Glutamatergic neuron (in vitro differentiated cells): Measurements from ENCODE around the gene ALOX5AP. TPM values are rescaled to one million over a fixed set of nuclear protein-coding genes. Genes with fewer than 3 reads are reported as not detected.
A peak's percentile ranks its signal among the peaks of the same experiment; 100 is the strongest.

Experiments used
- DNase-seq: peaks from one replicate; pipeline ENCODE4 v3.0.0; 2022
- H3K27ac Mint-ChIP-seq: one replicate; pipeline ENCODE4 v1.8.0; 2020; ENCODE audit warnings: mild to moderate bottlenecking, mixed read lengths, inconsistent platforms; ENCODE audit not compliant: unreplicated experiment
- H3K27me3 Mint-ChIP-seq: one replicate; pipeline ENCODE4 v1.8.0; 2020; ENCODE audit warnings: mild to moderate bottlenecking, moderate library complexity, mixed read lengths, inconsistent platforms; ENCODE audit not compliant: unreplicated experiment
- H3K36me3 Mint-ChIP-seq: one replicate; pipeline ENCODE4 v1.8.0; 2020; ENCODE audit warnings: mild to moderate bottlenecking, mixed read lengths, inconsistent platforms; ENCODE audit not compliant: unreplicated experiment
- H3K4me1 Mint-ChIP-seq: one replicate; pipeline ENCODE4 v1.8.0; 2020; ENCODE audit warnings: mild to moderate bottlenecking, low read depth, mixed read lengths, inconsistent platforms; ENCODE audit not compliant: unreplicated experiment
- H3K4me3 Mint-ChIP-seq: one replicate; pipeline ENCODE4 v1.8.0; 2020; ENCODE audit warnings: mild to moderate bottlenecking, mixed read lengths, inconsistent platforms; ENCODE audit not compliant: unreplicated experiment
- H3K9me3 Mint-ChIP-seq: one replicate; pipeline ENCODE4 v1.8.0; 2020; ENCODE audit warnings: mild to moderate bottlenecking, moderate library complexity, mixed read lengths, inconsistent platforms; ENCODE audit not compliant: unreplicated experiment
- total RNA-seq: library from RNA; stranded (reverse); fragmentation: NEBNext Ultra II Directional; extraction: Animal tissue kit (Norgen Biotek cat#: 25700); gene quantifications from one replicate; pipeline ENCODE4 v1.2.1, GENCODE V29; 2021; ENCODE audit not compliant: unreplicated experiment
- TF ChIP-seq, protein P1 (sequence below): fragments of 200-600 bp; sonication (generic); IDR thresholded peaks from one replicate; pipeline ENCODE4 v1.5.0; 2021; ENCODE audit not compliant: partially characterized antibody, unreplicated experiment

ALOX5AP gene
- total RNA-seq, 1 donor from 2014 or later: 0.81 TPM

- TF ChIP-seq, protein P1, sequence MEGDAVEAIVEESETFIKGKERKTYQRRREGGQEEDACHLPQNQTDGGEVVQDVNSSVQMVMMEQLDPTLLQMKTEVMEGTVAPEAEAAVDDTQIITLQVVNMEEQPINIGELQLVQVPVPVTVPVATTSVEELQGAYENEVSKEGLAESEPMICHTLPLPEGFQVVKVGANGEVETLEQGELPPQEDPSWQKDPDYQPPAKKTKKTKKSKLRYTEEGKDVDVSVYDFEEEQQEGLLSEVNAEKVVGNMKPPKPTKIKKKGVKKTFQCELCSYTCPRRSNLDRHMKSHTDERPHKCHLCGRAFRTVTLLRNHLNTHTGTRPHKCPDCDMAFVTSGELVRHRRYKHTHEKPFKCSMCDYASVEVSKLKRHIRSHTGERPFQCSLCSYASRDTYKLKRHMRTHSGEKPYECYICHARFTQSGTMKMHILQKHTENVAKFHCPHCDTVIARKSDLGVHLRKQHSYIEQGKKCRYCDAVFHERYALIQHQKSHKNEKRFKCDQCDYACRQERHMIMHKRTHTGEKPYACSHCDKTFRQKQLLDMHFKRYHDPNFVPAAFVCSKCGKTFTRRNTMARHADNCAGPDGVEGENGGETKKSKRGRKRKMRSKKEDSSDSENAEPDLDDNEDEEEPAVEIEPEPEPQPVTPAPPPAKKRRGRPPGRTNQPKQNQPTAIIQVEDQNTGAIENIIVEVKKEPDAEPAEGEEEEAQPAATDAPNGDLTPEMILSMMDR: no peak
- H3K9me3 Mint-ChIP-seq: peaks cover 17% of the 10 kb centered on the region
- H3K27ac Mint-ChIP-seq: peak overlapping the region; percentile 91
- no peaks in the 10 kb centered on the region for H3K36me3 Mint-ChIP-seq
- peaks cover 9% of the 10 kb centered on the region for H3K27me3 Mint-ChIP-seq
- peaks cover 41% of the 10 kb centered on the region for H3K4me1 Mint-ChIP-seq
- no peak for DNase-seq
- no peak overlapping the region for H3K4me3 Mint-ChIP-seq
Measured at GRCh38 chr13:30729801-30730200, 5.5 kb upstream of the ALOX5AP start.

GRCh38 chr13:30730526-30730925 is 4.8 kb upstream of the ALOX5AP start:
- peak overlapping the region; percentile 43 for H3K4me3 Mint-ChIP-seq
- peak overlapping the region; percentile 91 for H3K27ac Mint-ChIP-seq
- H3K27me3 Mint-ChIP-seq: peaks cover 10% of the 10 kb centered on the region
- H3K9me3 Mint-ChIP-seq: peaks cover 16% of the 10 kb centered on the region
- no peaks in the 10 kb centered on the region for H3K36me3 Mint-ChIP-seq
- peak; percentile 75 for DNase-seq
- TF ChIP-seq, protein P1: no peak
- peaks cover 47% of the 10 kb centered on the region for H3K4me1 Mint-ChIP-seq

GRCh38 chr13:30731361-30732045 is 3.8 kb upstream of the ALOX5AP start:
- peaks cover 16% of the 10 kb centered on the region for H3K9me3 Mint-ChIP-seq
- no peaks in the 10 kb centered on the region for H3K36me3 Mint-ChIP-seq
- H3K4me1 Mint-ChIP-seq: peaks cover 54% of the 10 kb centered on the region
- no peak overlapping the region for H3K4me3 Mint-ChIP-seq
- H3K27ac Mint-ChIP-seq: peak overlapping the region; percentile 91
- H3K27me3 Mint-ChIP-seq: peaks cover 10% of the 10 kb centered on the region
- TF ChIP-seq, protein P1: no peak
- no peak for DNase-seq

DNA sequence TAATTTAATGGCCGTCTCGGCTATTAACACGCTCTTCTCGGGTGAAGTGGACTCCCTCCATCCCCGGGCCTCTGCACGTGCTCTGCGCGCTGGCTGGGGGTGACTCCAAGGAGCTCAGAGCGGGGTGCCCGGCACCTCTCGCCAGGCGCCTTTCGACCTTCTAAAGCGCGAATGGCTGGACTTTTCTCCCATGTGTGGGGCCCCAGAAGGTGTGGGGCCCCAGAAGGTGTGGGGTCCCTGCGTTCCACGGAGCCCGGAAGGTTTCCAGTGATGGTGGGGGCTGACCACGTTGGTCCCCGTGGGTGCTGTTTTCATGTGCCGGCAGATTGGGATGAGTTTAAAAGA is 3.3 kb upstream of the ALOX5AP start:
- Mint-ChIP-seq H3K36me3 (no peaks in the 10 kb centered on the region), H3K27me3 (peaks cover 10% of the 10 kb centered on the region), H3K9me3 (peaks cover 12% of the 10 kb centered on the region), H3K27ac (peak overlapping the region; percentile 22), H3K4me3 (no peak overlapping the region), H3K4me1 (peaks cover 58% of the 10 kb centered on the region)
- no peak for DNase-seq
- TF ChIP-seq, protein P1: no peak

DNA sequence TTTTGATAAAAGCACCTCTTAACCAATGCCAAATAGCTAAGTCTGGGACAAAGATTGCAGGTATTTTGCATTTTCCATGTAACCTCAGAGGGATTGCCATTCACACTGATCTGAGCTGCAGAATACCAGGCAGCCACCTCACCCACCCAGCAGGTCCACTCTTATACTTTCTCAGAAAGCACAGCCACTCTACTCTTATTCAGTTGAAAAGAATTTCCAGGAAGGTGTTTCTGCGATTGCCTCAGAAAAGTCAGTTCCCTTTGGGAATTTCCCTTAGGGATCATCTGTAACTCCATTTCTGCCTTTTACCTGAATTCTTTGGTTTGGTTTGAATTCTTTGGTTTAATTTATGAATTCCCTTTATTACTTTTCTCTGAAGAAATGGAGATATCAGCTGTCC is 904 bp upstream of the ALOX5AP start:
- H3K4me1 Mint-ChIP-seq: peaks cover 58% of the 10 kb centered on the region
- peaks cover 7% of the 10 kb centered on the region for H3K9me3 Mint-ChIP-seq
- H3K36me3 Mint-ChIP-seq: no peaks in the 10 kb centered on the region
- peaks cover 8% of the 10 kb centered on the region for H3K27me3 Mint-ChIP-seq
- TF ChIP-seq, protein P1: no peak
- no peak overlapping the region for H3K27ac Mint-ChIP-seq
- H3K4me3 Mint-ChIP-seq: no peak overlapping the region
- no peak for DNase-seq
